ENCODE measurements around the gene GCNT3. TPM values are rescaled to one million over a fixed set of nuclear protein-coding genes. Genes with fewer than 3 reads are reported as not detected.

GCNT3 gene
- polyA plus RNA-seq, 1 experiment: 0.29 TPM

- ChIA-PET POLR2A (no interaction called here), CTCF (no interaction called here)
- Histone ChIP-seq H3K4me3 (ENCODE audit: low read depth, low read length) (no peak overlapping the region), H3K9me3 (ENCODE audit: control insufficient read depth, insufficient read depth, low read length) (no peaks in the 10 kb centered on the region), H3K27ac (ENCODE audit: low read depth, low read length) (no peak overlapping the region), H3K27me3 (ENCODE audit: control insufficient read depth, insufficient read depth, low read length) (no peaks in the 10 kb centered on the region)
- no peak for DNase-seq (ENCODE audit: low read depth, low spot score)
- TF ChIP-seq CTCF (IDR thresholded peaks at IDR 0.05; ENCODE audit: low read depth, low read length): no peak
Measured at GRCh38 chr15:59569477-59569876, 42.1 kb upstream of the GCNT3 start.

GRCh38 chr15:59570315-59570714, 41.3 kb upstream of the GCNT3 start:
- TF ChIP-seq CTCF (IDR thresholded peaks at IDR 0.05; ENCODE audit: low read depth, low read length): no peak
- CTCF ChIA-PET: no interaction called here
- POLR2A ChIA-PET: no interaction called here
- DNase-seq (ENCODE audit: low read depth, low spot score): no peak
- H3K9me3 ChIP-seq (ENCODE audit: control insufficient read depth, insufficient read depth, low read length): no peaks in the 10 kb centered on the region
- no peak overlapping the region for H3K27ac ChIP-seq (ENCODE audit: low read depth, low read length)
- no peak overlapping the region for H3K4me3 ChIP-seq (ENCODE audit: low read depth, low read length)
- H3K27me3 ChIP-seq (ENCODE audit: control insufficient read depth, insufficient read depth, low read length): peaks cover 4% of the 10 kb centered on the region

- ChIA-PET POLR2A (no interaction called here), CTCF (interaction anchor here (0.7 to 1.2 kb wide), 2 partner anchors 42 to 1377 kb away, joined by 4 to 5 read pairs; no protein-coding TSS in a partner anchor)
- no peaks in the 10 kb centered on the region for H3K9me3 ChIP-seq (ENCODE audit: control insufficient read depth, insufficient read depth, low read length)
- H3K27ac ChIP-seq (ENCODE audit: low read depth, low read length): no peak overlapping the region
- no peak for DNase-seq (ENCODE audit: low read depth, low spot score)
- H3K4me3 ChIP-seq (ENCODE audit: low read depth, low read length): no peak overlapping the region
- peaks cover 4% of the 10 kb centered on the region for H3K27me3 ChIP-seq (ENCODE audit: control insufficient read depth, insufficient read depth, low read length)
- no peak for TF ChIP-seq CTCF (IDR thresholded peaks at IDR 0.05; ENCODE audit: low read depth, low read length)
Measured at GRCh38 chr15:59571606-59572005, 40.0 kb upstream of the GCNT3 start.

GRCh38 chr15:59583088-59583487, 28.5 kb upstream of the GCNT3 start:
- Histone ChIP-seq H3K4me3 (ENCODE audit: low read depth, low read length) (no peak overlapping the region), H3K27ac (ENCODE audit: low read depth, low read length) (no peak overlapping the region), H3K9me3 (ENCODE audit: control insufficient read depth, insufficient read depth, low read length) (no peaks in the 10 kb centered on the region), H3K27me3 (ENCODE audit: control insufficient read depth, insufficient read depth, low read length) (no peaks in the 10 kb centered on the region)
- ChIA-PET POLR2A (no interaction called here), CTCF (no interaction called here)
- TF ChIP-seq CTCF (IDR thresholded peaks at IDR 0.05; ENCODE audit: low read depth, low read length): no peak
- DNase-seq (ENCODE audit: low read depth, low spot score): no peak

GRCh38 chr15:59587085-59587826, 24.3 kb upstream of the GCNT3 start:
- no peaks in the 10 kb centered on the region for H3K27me3 ChIP-seq (ENCODE audit: control insufficient read depth, insufficient read depth, low read length)
- TF ChIP-seq CTCF (IDR thresholded peaks at IDR 0.05; ENCODE audit: low read depth, low read length): no peak
- POLR2A ChIA-PET: no interaction called here
- no peaks in the 10 kb centered on the region for H3K9me3 ChIP-seq (ENCODE audit: control insufficient read depth, insufficient read depth, low read length)
- DNase-seq (ENCODE audit: low read depth, low spot score): no peak
- no peak overlapping the region for H3K27ac ChIP-seq (ENCODE audit: low read depth, low read length)
- CTCF ChIA-PET: interaction anchor here (0.8 kb wide), 1 partner anchor 55 kb away, joined by 3 read pairs; no protein-coding TSS in a partner anchor
- no peak overlapping the region for H3K4me3 ChIP-seq (ENCODE audit: low read depth, low read length)
